ENCODE measurements around the gene CACNA2D3. TPM values are rescaled to one million over a fixed set of nuclear protein-coding genes. Genes with fewer than 3 reads are reported as not detected.

CACNA2D3 gene
- total and polyA plus RNA-seq, 12 donors = 0.51 to 43.5 (median 19.3) TPM

- no peaks in the 10 kb centered on the region for H3K36me3 ChIP-seq
- DNase-seq = no peak
- H3K9me3 ChIP-seq = no peaks in the 10 kb centered on the region
- peaks cover 0 to 5% (median 0%) of the 10 kb centered on the region in 9 donors for H3K4me1 ChIP-seq
- no peak for TF ChIP-seq CTCF (IDR thresholded peaks at IDR 0.05)
- H3K27ac ChIP-seq = no peak overlapping the region
- peaks cover 0 to 2% (median 0%) of the 10 kb centered on the region in 7 donors for H3K27me3 ChIP-seq
- no peak for ATAC-seq
- intact Hi-C loops (cut with DNase I) = no loop called here
- no peak overlapping the region for H3K4me3 ChIP-seq
- 56 to 67% methylated on average over 6 of the region's 6 CpGs for WGBS, 2 donors
Observed at GRCh38 chr3:54337846-54338245, 215.5 kb downstream of the CACNA2D3 start.

GRCh38 chr3:54339608-54340007 lies 217.3 kb downstream of the CACNA2D3 start:
- H3K9me3 ChIP-seq = no peaks in the 10 kb centered on the region
- H3K27me3 ChIP-seq = peaks cover 0 to 5% (median 0%) of the 10 kb centered on the region in 7 donors
- WGBS, 2 donors = 43 to 48% methylated on average over 2 of the region's 2 CpGs
- DNase-seq (no peak), ATAC-seq (no peak)
- peak in 3 of 9 donors; percentile 9 to 17 (median 17) for TF ChIP-seq CTCF (IDR thresholded peaks at IDR 0.05)
- H3K36me3 ChIP-seq = no peaks in the 10 kb centered on the region
- H3K27ac ChIP-seq = no peak overlapping the region
- intact Hi-C loops (cut with DNase I) = no loop called here
- no peak overlapping the region for H3K4me3 ChIP-seq
- peaks cover 0 to 7% (median 0%) of the 10 kb centered on the region in 9 donors for H3K4me1 ChIP-seq

- intact Hi-C loops (cut with DNase I) = no loop called here
- 88 to 91% methylated on average over 2 of the region's 2 CpGs for WGBS, 2 donors
- H3K27me3 ChIP-seq = peaks cover 0 to 5% (median 0%) of the 10 kb centered on the region in 7 donors
- no peak for TF ChIP-seq CTCF (IDR thresholded peaks at IDR 0.05)
- ATAC-seq (no peak), DNase-seq (no peak)
- H3K9me3 ChIP-seq = no peaks in the 10 kb centered on the region
- no peaks in the 10 kb centered on the region for H3K36me3 ChIP-seq
- H3K27ac ChIP-seq = no peak overlapping the region
- H3K4me3 ChIP-seq = no peak overlapping the region
- H3K4me1 ChIP-seq = peaks cover 0 to 7% (median 0%) of the 10 kb centered on the region in 9 donors
Observed at GRCh38 chr3:54341811-54342210, 219.5 kb downstream of the CACNA2D3 start.

GRCh38 chr3:54342676-54343075 lies 220.3 kb downstream of the CACNA2D3 start:
- Histone ChIP-seq H3K36me3 (no peaks in the 10 kb centered on the region), H3K9me3 (no peaks in the 10 kb centered on the region), H3K4me1 (peaks cover 0 to 7% (median 0%) of the 10 kb centered on the region in 9 donors), H3K27me3 (peaks cover 0 to 5% (median 0%) of the 10 kb centered on the region in 7 donors), H3K27ac (no peak overlapping the region), H3K4me3 (no peak overlapping the region)
- intact Hi-C loops (cut with DNase I) = no loop called here
- no peak for TF ChIP-seq CTCF (IDR thresholded peaks at IDR 0.05)
- peak in 5 of 8 donors; percentile 33 to 63 (median 59) for ATAC-seq
- 23% methylated on average over 9 of the region's 9 CpGs for WGBS, 2 donors
- DNase-seq = no peak
